Measurements from ENCODE around the gene LRIG3. TPM values are rescaled to one million over a fixed set of nuclear protein-coding genes. Genes with fewer than 3 reads are reported as not detected.

LRIG3 gene
- total and polyA plus RNA-seq, 12 donors, result 1.8 to 8.5 (median 6.4) TPM

- intact Hi-C loops (cut with DNase I), result loop anchor here in 2 of 10 donors (5.0 to 10.0 kb wide), 2 partner anchors 38 to 570 kb away; no protein-coding TSS in a partner anchor
- WGBS, 2 donors, result 69 to 75% methylated on average over 2 of the region's 2 CpGs
- ATAC-seq, result no peak
- peak overlapping the region in 1 of 10 donors; percentile 49 for H3K27ac ChIP-seq
- H3K9me3 ChIP-seq, result no peaks in the 10 kb centered on the region
- peaks cover 0 to 8% (median 0%) of the 10 kb centered on the region in 7 donors for H3K27me3 ChIP-seq
- peaks cover 8 to 49% (median 33%) of the 10 kb centered on the region in 9 donors for H3K4me1 ChIP-seq
- DNase-seq, result no peak
- TF ChIP-seq, protein P1, sequence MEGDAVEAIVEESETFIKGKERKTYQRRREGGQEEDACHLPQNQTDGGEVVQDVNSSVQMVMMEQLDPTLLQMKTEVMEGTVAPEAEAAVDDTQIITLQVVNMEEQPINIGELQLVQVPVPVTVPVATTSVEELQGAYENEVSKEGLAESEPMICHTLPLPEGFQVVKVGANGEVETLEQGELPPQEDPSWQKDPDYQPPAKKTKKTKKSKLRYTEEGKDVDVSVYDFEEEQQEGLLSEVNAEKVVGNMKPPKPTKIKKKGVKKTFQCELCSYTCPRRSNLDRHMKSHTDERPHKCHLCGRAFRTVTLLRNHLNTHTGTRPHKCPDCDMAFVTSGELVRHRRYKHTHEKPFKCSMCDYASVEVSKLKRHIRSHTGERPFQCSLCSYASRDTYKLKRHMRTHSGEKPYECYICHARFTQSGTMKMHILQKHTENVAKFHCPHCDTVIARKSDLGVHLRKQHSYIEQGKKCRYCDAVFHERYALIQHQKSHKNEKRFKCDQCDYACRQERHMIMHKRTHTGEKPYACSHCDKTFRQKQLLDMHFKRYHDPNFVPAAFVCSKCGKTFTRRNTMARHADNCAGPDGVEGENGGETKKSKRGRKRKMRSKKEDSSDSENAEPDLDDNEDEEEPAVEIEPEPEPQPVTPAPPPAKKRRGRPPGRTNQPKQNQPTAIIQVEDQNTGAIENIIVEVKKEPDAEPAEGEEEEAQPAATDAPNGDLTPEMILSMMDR (IDR thresholded peaks at IDR 0.05), result no peak
- peak overlapping the region in 2 of 10 donors; percentile 2 to 25 for H3K4me3 ChIP-seq
- H3K36me3 ChIP-seq, result peaks cover 0 to 42% (median 4%) of the 10 kb centered on the region in 9 donors
These were observed 5.3 kb downstream of the LRIG3 start for GRCh38 chr12:58915037-58915436.

- no peak overlapping the region for H3K27ac ChIP-seq
- 72% methylated on average over 2 of the region's 2 CpGs for WGBS, 2 donors
- ATAC-seq (no peak), DNase-seq (no peak)
- intact Hi-C loops (cut with DNase I), result loop anchor here in 1 of 10 donors (10.0 kb wide), 1 partner anchor 570 kb away; no protein-coding TSS in a partner anchor
- no peaks in the 10 kb centered on the region for H3K9me3 ChIP-seq
- TF ChIP-seq, protein P1 (IDR thresholded peaks at IDR 0.05), result no peak
- H3K4me3 ChIP-seq, result no peak overlapping the region
- peaks cover 0 to 47% (median 4%) of the 10 kb centered on the region in 9 donors for H3K36me3 ChIP-seq
- H3K4me1 ChIP-seq, result peaks cover 8 to 52% (median 33%) of the 10 kb centered on the region in 9 donors
- peaks cover 0 to 3% (median 0%) of the 10 kb centered on the region in 7 donors for H3K27me3 ChIP-seq
These were observed 5.8 kb downstream of the LRIG3 start for GRCh38 chr12:58914457-58914856.

- Histone ChIP-seq H3K27me3 (no peaks in the 10 kb centered on the region), H3K36me3 (peaks cover 0 to 87% (median 8%) of the 10 kb centered on the region in 9 donors), H3K4me3 (no peak overlapping the region), H3K4me1 (peaks cover 0 to 15% (median 0%) of the 10 kb centered on the region in 9 donors), H3K9me3 (peaks cover 0 to 6% (median 0%) of the 10 kb centered on the region in 11 donors), H3K27ac (no peak overlapping the region)
- no peak for DNase-seq
- intact Hi-C loops (cut with DNase I), result no loop called here
- TF ChIP-seq, protein P1 (IDR thresholded peaks at IDR 0.05), result no peak
- WGBS, 2 donors, result 86 to 89% methylated on average over 4 of the region's 4 CpGs
- ATAC-seq, result no peak
These were observed 12.9 kb downstream of the LRIG3 start for GRCh38 chr12:58907391-58907790.

GRCh38 chr12:58906917-58907316 is 13.4 kb downstream of the LRIG3 start:
- 88 to 90% methylated on average over 3 of the region's 3 CpGs for WGBS, 2 donors

More at GRCh38 chr12:58906917-58907316, 13.4 kb downstream of the LRIG3 start:
- Histone ChIP-seq H3K9me3 (peaks cover 0 to 6% (median 0%) of the 10 kb centered on the region in 11 donors), H3K27ac (no peak overlapping the region), H3K36me3 (peaks cover 0 to 82% (median 8%) of the 10 kb centered on the region in 9 donors), H3K27me3 (no peaks in the 10 kb centered on the region), H3K4me3 (no peak overlapping the region), H3K4me1 (peaks cover 0 to 15% (median 0%) of the 10 kb centered on the region in 9 donors)
- ATAC-seq, result no peak
- TF ChIP-seq, protein P1 (IDR thresholded peaks at IDR 0.05), result no peak
- intact Hi-C loops (cut with DNase I), result no loop called here
- no peak for DNase-seq

Data from heart right ventricle (tissue), 16 donors.